ENCODE data around the gene SEC14L5. TPM values are rescaled to one million over a fixed set of nuclear protein-coding genes. Genes with fewer than 3 reads are reported as not detected.

SEC14L5 gene
- total RNA-seq, 1 experiment from 2014 or later = 2.3 TPM

GRCh38 chr16:5034167-5034523 is 76.0 kb downstream of the SEC14L5 start:
- DNase-seq (ENCODE audit: low spot score) (no peak), ATAC-seq (no peak)
- Mint-ChIP-seq H3K4me1 (peaks cover 30% of the 10 kb centered on the region), H3K27ac (peak overlapping the region; percentile 24), H3K36me3 (no peaks in the 10 kb centered on the region), H3K4me3 (peak overlapping the region; percentile 72), H3K9me3 (no peaks in the 10 kb centered on the region), H3K27me3 (ENCODE audit: low read depth) (no peaks in the 10 kb centered on the region)
- TF ChIP-seq ZNF232 (CRISPR knock-in tag; IDR thresholded peaks at IDR 0.05) = no peak
- no peak for TF ChIP-seq ZNF425 (CRISPR knock-in tag; conservative IDR thresholded peaks at IDR 0.05)
- no peak for TF ChIP-seq PRDM15 (CRISPR knock-in tag; IDR thresholded peaks at IDR 0.05)
- no peak for TF ChIP-seq TCF7 (CRISPR knock-in tag; IDR thresholded peaks at IDR 0.05; ENCODE audit: low read depth)
- TF ChIP-seq USF1 (CRISPR knock-in tag; IDR thresholded peaks at IDR 0.05) = no peak
- no peak for TF ChIP-seq ATF2 (CRISPR knock-in tag; IDR thresholded peaks at IDR 0.05; ENCODE audit: borderline replicate concordance, low read depth)
- TF ChIP-seq TEAD1 (CRISPR knock-in tag; IDR thresholded peaks at IDR 0.05) = no peak
- no peak for TF ChIP-seq SP1 (CRISPR knock-in tag; conservative IDR thresholded peaks at IDR 0.05)
- TF ChIP-seq ZNF281 (CRISPR knock-in tag; IDR thresholded peaks at IDR 0.05) = no peak
- no peak for TF ChIP-seq TP53 (CRISPR knock-in tag; IDR thresholded peaks at IDR 0.05)
- no peak for TF ChIP-seq ZNF512 (CRISPR knock-in tag; IDR thresholded peaks at IDR 0.05; ENCODE audit: borderline replicate concordance)
- TF ChIP-seq ZBTB21 (CRISPR knock-in tag; IDR thresholded peaks at IDR 0.05; ENCODE audit: borderline replicate concordance) = no peak
- TF ChIP-seq MYBL2 (CRISPR knock-in tag; IDR thresholded peaks at IDR 0.05) = no peak
- CTCF ChIA-PET = interaction anchor here (1.6 to 6.0 kb wide), 2 partner anchors 9 to 24 kb away, joined by 4 to 52 read pairs; no protein-coding TSS in a partner anchor
- POLR2A ChIA-PET = interaction anchor here (0.7 to 0.8 kb wide), 2 partner anchors 9 to 408 kb away, joined by 3 read pairs; no protein-coding TSS in a partner anchor
